ENCODE data around the gene GXYLT1. TPM values are rescaled to one million over a fixed set of nuclear protein-coding genes. Genes with fewer than 3 reads are reported as not detected.

The GXYLT1 gene
- total and polyA plus RNA-seq, 2 of the 13 experiments (the other 11 are each of a cell fraction or from before 2014, with no cell fraction given) = 7.8 to 17.0 TPM

DNA sequence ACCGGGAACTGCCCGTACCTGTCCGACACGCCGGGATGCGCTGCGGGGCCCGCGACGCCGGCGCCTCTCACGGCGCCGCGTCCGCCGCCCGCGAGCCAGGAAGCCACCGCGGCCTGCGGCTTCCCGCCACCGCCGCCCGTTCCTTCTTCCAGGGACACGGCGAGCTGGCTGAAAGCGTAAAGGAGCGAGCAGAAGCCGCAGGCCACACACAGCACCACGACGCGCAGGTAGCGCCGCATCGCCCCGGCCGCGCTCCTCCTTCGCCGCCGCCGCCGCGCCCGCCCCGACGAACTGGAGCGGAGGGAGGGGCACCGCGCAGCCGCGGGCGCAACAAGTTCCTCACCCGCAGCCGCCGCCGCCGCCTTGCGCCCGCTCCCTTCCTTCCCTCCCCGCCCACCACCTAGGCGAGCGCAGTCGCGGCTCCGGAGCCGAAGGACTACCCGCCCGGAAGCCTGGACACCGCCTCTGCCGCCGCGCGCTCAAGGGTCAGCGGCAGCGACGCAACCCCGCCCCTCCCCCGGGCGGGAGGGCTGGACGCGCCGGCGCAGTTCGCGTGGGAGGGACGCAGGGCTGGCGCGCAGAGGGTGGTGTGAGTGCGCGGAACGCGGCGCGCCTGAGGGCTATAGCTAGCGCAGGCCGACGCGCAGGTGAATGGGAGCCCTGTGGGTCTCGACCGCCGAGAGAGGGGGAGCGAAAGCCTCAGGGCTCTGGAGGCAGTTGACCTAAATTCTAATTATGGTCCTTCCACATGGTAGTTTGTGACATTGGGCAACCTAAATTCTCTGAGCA is at the start of gene GXYLT1 (continued):
- TF ChIP-seq DRAP1 (CRISPR knock-in tag; IDR thresholded peaks at IDR 0.05) = peak; percentile 85
- TF ChIP-seq, protein P1, sequence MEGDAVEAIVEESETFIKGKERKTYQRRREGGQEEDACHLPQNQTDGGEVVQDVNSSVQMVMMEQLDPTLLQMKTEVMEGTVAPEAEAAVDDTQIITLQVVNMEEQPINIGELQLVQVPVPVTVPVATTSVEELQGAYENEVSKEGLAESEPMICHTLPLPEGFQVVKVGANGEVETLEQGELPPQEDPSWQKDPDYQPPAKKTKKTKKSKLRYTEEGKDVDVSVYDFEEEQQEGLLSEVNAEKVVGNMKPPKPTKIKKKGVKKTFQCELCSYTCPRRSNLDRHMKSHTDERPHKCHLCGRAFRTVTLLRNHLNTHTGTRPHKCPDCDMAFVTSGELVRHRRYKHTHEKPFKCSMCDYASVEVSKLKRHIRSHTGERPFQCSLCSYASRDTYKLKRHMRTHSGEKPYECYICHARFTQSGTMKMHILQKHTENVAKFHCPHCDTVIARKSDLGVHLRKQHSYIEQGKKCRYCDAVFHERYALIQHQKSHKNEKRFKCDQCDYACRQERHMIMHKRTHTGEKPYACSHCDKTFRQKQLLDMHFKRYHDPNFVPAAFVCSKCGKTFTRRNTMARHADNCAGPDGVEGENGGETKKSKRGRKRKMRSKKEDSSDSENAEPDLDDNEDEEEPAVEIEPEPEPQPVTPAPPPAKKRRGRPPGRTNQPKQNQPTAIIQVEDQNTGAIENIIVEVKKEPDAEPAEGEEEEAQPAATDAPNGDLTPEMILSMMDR (CRISPR knock-in tag; IDR thresholded peaks at IDR 0.05) = no peak; the same call in 1 of the 2 replicates
- peak; percentile 45; the same call in 1 of the 2 replicates for TF ChIP-seq ZNF605 (CRISPR knock-in tag; IDR thresholded peaks at IDR 0.05)
- TF ChIP-seq ZNF567 (CRISPR knock-in tag; IDR thresholded peaks at IDR 0.05; ENCODE audit: borderline replicate concordance) = no peak; the same call in 1 of the 2 replicates
- no peak for TF ChIP-seq CREM (IDR thresholded peaks at IDR 0.05)
- TF ChIP-seq CREM (CRISPR knock-in tag; IDR thresholded peaks at IDR 0.05) = no peak
- TF ChIP-seq, protein P2, sequence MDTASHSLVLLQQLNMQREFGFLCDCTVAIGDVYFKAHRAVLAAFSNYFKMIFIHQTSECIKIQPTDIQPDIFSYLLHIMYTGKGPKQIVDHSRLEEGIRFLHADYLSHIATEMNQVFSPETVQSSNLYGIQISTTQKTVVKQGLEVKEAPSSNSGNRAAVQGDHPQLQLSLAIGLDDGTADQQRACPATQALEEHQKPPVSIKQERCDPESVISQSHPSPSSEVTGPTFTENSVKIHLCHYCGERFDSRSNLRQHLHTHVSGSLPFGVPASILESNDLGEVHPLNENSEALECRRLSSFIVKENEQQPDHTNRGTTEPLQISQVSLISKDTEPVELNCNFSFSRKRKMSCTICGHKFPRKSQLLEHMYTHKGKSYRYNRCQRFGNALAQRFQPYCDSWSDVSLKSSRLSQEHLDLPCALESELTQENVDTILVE (CRISPR knock-in tag; IDR thresholded peaks at IDR 0.05) = peak; percentile 90; the same call in 1 of the 2 replicates
- TF ChIP-seq, protein P3, sequence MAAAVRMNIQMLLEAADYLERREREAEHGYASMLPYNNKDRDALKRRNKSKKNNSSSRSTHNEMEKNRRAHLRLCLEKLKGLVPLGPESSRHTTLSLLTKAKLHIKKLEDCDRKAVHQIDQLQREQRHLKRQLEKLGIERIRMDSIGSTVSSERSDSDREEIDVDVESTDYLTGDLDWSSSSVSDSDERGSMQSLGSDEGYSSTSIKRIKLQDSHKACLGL (CRISPR knock-in tag; IDR thresholded peaks at IDR 0.05) = peak; percentile 55; the same call in 1 of the 2 replicates
- no peak for TF ChIP-seq ZKSCAN8 (CRISPR knock-in tag; IDR thresholded peaks at IDR 0.05; ENCODE audit: borderline replicate concordance)
- TF ChIP-seq ZNF558 (CRISPR knock-in tag; IDR thresholded peaks at IDR 0.05; ENCODE audit: borderline replicate concordance) = peak; percentile 93; the same call in 1 of the 2 replicates
- TF ChIP-seq MLLT10 (CRISPR knock-in tag; IDR thresholded peaks at IDR 0.05) = no peak
- peak; percentile 77 for TF ChIP-seq POLR2AphosphoS5 (IDR thresholded peaks at IDR 0.05; ENCODE audit: low read depth, low read length)
- TF ChIP-seq ZNF709 (CRISPR knock-in tag; IDR thresholded peaks at IDR 0.05) = peak; percentile 89
- no peak for TF ChIP-seq MAFG (CRISPR knock-in tag; IDR thresholded peaks at IDR 0.05)
- no peak for TF ChIP-seq MEF2D (CRISPR knock-in tag; IDR thresholded peaks at IDR 0.05)
- TF ChIP-seq RFX5 (IDR thresholded peaks at IDR 0.05; ENCODE audit: low read depth, low read length) = no peak
- no peak for TF ChIP-seq DNMT3B (CRISPR knock-in tag; conservative IDR thresholded peaks at IDR 0.05)
- TF ChIP-seq, protein P4, sequence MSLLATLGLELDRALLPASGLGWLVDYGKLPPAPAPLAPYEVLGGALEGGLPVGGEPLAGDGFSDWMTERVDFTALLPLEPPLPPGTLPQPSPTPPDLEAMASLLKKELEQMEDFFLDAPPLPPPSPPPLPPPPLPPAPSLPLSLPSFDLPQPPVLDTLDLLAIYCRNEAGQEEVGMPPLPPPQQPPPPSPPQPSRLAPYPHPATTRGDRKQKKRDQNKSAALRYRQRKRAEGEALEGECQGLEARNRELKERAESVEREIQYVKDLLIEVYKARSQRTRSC (CRISPR knock-in tag; IDR thresholded peaks at IDR 0.05; ENCODE audit: low read depth) = no peak
- peak; percentile 44; the same call in 1 of the 2 replicates for TF ChIP-seq ZC3H13 (CRISPR knock-in tag; IDR thresholded peaks at IDR 0.05)
- TF ChIP-seq, protein P5, sequence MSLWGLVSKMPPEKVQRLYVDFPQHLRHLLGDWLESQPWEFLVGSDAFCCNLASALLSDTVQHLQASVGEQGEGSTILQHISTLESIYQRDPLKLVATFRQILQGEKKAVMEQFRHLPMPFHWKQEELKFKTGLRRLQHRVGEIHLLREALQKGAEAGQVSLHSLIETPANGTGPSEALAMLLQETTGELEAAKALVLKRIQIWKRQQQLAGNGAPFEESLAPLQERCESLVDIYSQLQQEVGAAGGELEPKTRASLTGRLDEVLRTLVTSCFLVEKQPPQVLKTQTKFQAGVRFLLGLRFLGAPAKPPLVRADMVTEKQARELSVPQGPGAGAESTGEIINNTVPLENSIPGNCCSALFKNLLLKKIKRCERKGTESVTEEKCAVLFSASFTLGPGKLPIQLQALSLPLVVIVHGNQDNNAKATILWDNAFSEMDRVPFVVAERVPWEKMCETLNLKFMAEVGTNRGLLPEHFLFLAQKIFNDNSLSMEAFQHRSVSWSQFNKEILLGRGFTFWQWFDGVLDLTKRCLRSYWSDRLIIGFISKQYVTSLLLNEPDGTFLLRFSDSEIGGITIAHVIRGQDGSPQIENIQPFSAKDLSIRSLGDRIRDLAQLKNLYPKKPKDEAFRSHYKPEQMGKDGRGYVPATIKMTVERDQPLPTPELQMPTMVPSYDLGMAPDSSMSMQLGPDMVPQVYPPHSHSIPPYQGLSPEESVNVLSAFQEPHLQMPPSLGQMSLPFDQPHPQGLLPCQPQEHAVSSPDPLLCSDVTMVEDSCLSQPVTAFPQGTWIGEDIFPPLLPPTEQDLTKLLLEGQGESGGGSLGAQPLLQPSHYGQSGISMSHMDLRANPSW (CRISPR knock-in tag; IDR thresholded peaks at IDR 0.05; ENCODE audit: borderline replicate concordance) = no peak
- peak; percentile 72; the same call in 1 of the 2 replicates for TF ChIP-seq ZNF225 (CRISPR knock-in tag; IDR thresholded peaks at IDR 0.05)
- TF ChIP-seq RAD51 (IDR thresholded peaks at IDR 0.05; ENCODE audit: borderline replicate concordance) = no peak
- TF ChIP-seq SRSF1 (optimal IDR thresholded peaks at IDR 0.05; ENCODE audit: low read depth, low read length) = no peak
- TF ChIP-seq SIN3B (IDR thresholded peaks at IDR 0.05; ENCODE audit: low read length) = no peak

All from HepG2 (cell line).